ENCODE data around the gene SUPT3H. TPM values are rescaled to one million over a fixed set of nuclear protein-coding genes. Genes with fewer than 3 reads are reported as not detected.

The SUPT3H gene
- total RNA-seq, 3 donors from 2014 or later = 6.9 to 15.1 (median 13.6) TPM

DNA sequence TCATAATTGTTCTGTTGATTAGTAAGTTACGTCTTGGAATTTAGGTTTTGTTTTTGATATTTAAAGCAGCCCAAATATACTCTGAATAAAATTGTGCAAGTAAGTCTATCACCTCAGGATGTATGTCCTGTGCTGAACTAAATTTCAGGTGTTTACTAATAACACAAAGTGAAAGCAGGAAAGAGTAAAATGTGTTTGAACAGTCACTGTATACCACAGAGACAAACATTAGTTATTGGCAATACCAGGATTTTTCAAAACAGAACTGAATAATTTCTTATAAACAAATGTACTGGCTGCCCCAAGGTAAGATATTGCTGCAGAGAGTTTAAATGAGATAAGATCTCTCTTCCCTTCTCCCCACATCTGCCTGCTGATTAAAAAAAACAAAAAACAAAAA, 454.3 kb downstream of the SUPT3H start:
- H3K27me3 ChIP-seq = no peaks in the 10 kb centered on the region
- intact Hi-C loops (cut with DNase I; ENCODE audit: low total_unique reads) = no loop called here
- no peak for DNase-seq (ENCODE audit: low spot score in 2 of 2)
- no peaks in the 10 kb centered on the region for H3K9me3 ChIP-seq
- H3K36me3 ChIP-seq = no peaks in the 10 kb centered on the region
- H3K27ac ChIP-seq = no peak overlapping the region
- no peaks in the 10 kb centered on the region for H3K4me1 ChIP-seq
- no peak for TF ChIP-seq POLR2AphosphoS5 (IDR thresholded peaks at IDR 0.05)
- no peak for TF ChIP-seq POLR2A (IDR thresholded peaks at IDR 0.05)
- TF ChIP-seq, protein P1, sequence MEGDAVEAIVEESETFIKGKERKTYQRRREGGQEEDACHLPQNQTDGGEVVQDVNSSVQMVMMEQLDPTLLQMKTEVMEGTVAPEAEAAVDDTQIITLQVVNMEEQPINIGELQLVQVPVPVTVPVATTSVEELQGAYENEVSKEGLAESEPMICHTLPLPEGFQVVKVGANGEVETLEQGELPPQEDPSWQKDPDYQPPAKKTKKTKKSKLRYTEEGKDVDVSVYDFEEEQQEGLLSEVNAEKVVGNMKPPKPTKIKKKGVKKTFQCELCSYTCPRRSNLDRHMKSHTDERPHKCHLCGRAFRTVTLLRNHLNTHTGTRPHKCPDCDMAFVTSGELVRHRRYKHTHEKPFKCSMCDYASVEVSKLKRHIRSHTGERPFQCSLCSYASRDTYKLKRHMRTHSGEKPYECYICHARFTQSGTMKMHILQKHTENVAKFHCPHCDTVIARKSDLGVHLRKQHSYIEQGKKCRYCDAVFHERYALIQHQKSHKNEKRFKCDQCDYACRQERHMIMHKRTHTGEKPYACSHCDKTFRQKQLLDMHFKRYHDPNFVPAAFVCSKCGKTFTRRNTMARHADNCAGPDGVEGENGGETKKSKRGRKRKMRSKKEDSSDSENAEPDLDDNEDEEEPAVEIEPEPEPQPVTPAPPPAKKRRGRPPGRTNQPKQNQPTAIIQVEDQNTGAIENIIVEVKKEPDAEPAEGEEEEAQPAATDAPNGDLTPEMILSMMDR (IDR thresholded peaks at IDR 0.05) = no peak
- no peak overlapping the region for H3K4me3 ChIP-seq

DNA sequence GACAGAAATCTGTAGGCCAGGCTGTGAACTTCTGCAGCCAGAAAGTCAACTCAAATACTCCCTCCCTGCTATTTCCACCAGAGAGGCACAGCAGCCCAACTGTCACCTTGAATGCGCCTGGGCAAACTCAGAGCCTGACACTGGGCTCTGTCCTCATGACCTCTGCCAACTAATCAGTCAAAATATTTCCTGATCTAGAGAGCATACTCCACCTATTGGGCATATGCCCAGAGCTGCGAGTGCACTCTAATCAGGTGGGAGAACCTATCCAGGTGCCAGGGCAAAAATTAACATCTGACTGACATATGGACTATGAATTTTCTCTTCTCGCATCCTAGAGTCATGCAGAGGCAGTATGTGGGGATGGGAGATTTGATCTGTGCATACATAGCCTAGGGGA, 455.9 kb downstream of the SUPT3H start:
- no peaks in the 10 kb centered on the region for H3K9me3 ChIP-seq
- intact Hi-C loops (cut with DNase I; ENCODE audit: low total_unique reads) = no loop called here
- no peak for DNase-seq (ENCODE audit: low spot score in 2 of 2)
- no peaks in the 10 kb centered on the region for H3K36me3 ChIP-seq
- no peak overlapping the region for H3K27ac ChIP-seq
- TF ChIP-seq, protein P1 (IDR thresholded peaks at IDR 0.05) = no peak
- TF ChIP-seq POLR2AphosphoS5 (IDR thresholded peaks at IDR 0.05) = no peak
- TF ChIP-seq POLR2A (IDR thresholded peaks at IDR 0.05) = no peak
- no peaks in the 10 kb centered on the region for H3K27me3 ChIP-seq
- no peaks in the 10 kb centered on the region for H3K4me1 ChIP-seq
- H3K4me3 ChIP-seq = no peak overlapping the region

DNA sequence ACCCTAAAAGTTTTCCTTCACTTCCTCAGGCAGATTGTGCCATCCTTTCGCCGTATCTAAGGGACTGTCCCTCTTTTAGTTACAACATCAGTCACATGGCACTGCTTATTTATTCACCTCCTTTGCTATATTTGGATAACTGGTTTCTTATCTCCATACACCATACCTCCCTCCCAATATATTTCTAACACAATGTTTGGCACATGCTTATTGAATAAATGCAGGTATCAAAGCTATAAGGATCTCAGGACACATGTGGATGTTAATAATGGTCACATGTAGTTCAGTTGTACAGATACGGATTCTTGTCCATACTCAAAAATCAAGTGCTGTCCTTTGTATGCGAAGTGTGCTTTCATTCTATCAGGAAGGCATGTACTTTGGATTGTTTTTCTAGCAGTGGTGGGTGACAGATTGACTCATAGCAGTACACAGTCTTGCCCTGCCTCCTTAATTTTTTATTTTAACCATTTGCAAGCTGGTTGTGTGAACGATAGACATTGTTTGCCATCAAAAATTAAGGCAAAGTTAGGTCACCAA, 456.7 kb downstream of the SUPT3H start:
- H3K36me3 ChIP-seq = no peaks in the 10 kb centered on the region

DNA sequence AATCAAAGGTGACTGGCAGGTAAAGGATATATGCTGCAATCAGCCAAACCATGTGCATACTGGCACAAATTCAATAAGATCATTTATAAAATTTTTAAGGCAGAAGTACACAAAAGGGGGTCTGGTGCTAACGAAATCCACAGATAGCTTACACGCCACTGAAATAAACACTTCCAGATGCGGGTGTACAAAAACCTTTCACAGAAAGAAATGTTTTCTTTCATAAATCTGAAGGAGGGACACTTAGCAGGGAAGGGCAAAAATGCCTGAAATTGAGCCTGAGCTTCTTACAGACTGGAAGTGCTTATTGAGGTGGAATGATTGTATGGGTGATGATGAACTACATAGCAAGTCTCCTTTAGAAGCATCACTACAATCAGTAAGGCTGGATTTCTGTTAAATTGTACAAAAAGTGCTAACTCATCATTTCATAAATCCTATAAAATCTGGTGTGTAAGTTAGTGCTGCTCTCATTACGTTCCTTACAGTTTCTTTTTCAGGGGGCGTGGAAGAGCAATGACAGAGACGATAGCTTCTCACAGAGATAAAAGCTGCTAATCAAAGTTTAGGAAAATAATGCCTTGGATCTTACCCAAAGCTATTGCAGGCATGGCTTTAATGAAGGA, 458.9 kb downstream of the SUPT3H start:
- intact Hi-C loops (cut with DNase I; ENCODE audit: low total_unique reads) = loop anchor here (1.0 kb wide), 1 partner anchor 9 kb away; no protein-coding TSS in a partner anchor
- Histone ChIP-seq H3K4me3 (no peak overlapping the region), H3K9me3 (no peaks in the 10 kb centered on the region), H3K27ac (no peak overlapping the region), H3K27me3 (no peaks in the 10 kb centered on the region), H3K36me3 (no peaks in the 10 kb centered on the region), H3K4me1 (no peaks in the 10 kb centered on the region)
- TF ChIP-seq POLR2AphosphoS5 (IDR thresholded peaks at IDR 0.05) = no peak
- no peak for TF ChIP-seq POLR2A (IDR thresholded peaks at IDR 0.05)
- TF ChIP-seq, protein P1 (IDR thresholded peaks at IDR 0.05) = no peak
- DNase-seq (ENCODE audit: low spot score in 2 of 2) = no peak

More for the DNA sequence above, 456.7 kb downstream of the SUPT3H start:
- DNase-seq (ENCODE audit: low spot score in 2 of 2) = no peak
- TF ChIP-seq, protein P1 (IDR thresholded peaks at IDR 0.05) = no peak
- TF ChIP-seq POLR2AphosphoS5 (IDR thresholded peaks at IDR 0.05) = no peak
- Histone ChIP-seq H3K9me3 (no peaks in the 10 kb centered on the region), H3K27ac (no peak overlapping the region), H3K27me3 (no peaks in the 10 kb centered on the region), H3K4me3 (no peak overlapping the region), H3K4me1 (no peaks in the 10 kb centered on the region)
- intact Hi-C loops (cut with DNase I; ENCODE audit: low total_unique reads) = no loop called here

DNA sequence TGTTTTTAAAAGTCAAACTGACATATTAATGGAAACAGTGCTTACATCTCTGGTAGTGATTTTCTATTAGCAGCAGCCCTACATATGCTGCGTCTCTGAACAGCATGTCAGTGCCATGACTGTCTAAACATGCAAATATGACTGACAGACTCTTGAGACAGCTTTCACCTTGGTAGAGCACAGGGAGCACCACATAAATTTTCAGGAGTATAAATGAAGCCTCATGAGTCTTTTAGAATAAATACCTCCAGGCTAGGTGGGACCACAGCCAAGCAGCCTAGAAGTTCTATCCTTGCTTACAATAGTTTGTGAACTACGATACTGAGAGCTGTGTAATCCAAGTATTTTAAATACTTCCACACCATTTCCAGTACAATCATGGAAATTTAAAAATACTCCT, 460.3 kb downstream of the SUPT3H start:
- H3K4me1 ChIP-seq = no peaks in the 10 kb centered on the region
- intact Hi-C loops (cut with DNase I; ENCODE audit: low total_unique reads) = no loop called here
- H3K36me3 ChIP-seq = no peaks in the 10 kb centered on the region

More for the DNA sequence above, 460.3 kb downstream of the SUPT3H start:
- Histone ChIP-seq H3K27me3 (no peaks in the 10 kb centered on the region), H3K4me3 (no peak overlapping the region), H3K27ac (no peak overlapping the region), H3K9me3 (no peaks in the 10 kb centered on the region)
- TF ChIP-seq, protein P1 (IDR thresholded peaks at IDR 0.05) = no peak
- no peak for DNase-seq (ENCODE audit: low spot score in 2 of 2)

Data from breast epithelium (tissue), 4 donors.